ENCODE data around the gene LILRA6.

LILRA6 gene

GRCh38 chr19:54188215-54188871 lies 54.2 kb downstream of the LILRA6 start:
- DNase-seq (ENCODE audit: low spot score) = no peak

GRCh38 chr19:54186934-54187381 lies 55.6 kb downstream of the LILRA6 start:
- no peak for DNase-seq (ENCODE audit: low spot score)
